Measurements from ENCODE around the gene TEC.
"Not testable (repeated sequence)": the region's sequence is repeated elsewhere in the genome, so short reads cannot be mapped to it uniquely, and the experiment has no call there.

The TEC gene

GRCh38 chr4:48197643-48198237 lies 71.9 kb downstream of the TEC start:
- no peak for DNase-seq (ENCODE audit: extremely low read depth in 1 of 2, low read depth in 1 of 2)

DNA sequence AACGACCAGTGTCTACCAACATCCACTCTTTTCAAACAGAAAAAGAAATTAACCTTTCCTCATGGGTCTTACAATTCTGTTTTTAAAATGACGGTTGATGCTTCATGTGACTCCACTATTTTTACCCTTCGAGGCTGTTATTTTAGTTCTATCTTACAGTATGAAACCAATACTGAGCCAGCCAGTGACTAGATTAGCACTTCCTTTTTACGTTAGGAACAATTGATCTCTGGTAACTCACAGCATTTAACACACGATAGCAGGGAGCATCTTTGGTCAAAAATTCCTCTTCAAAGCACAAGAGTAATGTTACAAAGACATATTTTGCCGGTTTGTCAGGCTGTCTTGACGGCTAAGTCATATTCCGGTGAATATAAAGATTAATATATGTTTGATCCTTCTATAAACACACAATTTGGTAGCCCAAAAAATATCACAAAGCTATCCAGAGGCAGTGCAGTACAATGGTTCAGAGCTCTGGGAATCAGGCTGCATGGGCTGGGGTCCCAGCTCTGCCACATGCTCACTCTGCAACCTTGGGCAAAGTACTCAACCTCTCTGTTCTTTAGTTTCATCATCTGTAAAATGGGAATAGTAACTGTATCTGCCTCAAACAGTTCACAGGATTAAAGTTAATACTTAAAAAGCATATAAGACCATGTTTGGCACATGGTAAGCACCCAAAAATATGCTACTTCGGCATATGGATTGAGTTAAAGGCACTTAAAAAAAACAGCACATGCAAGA lies 72.7 kb downstream of the TEC start:
- DNase-seq (ENCODE audit: extremely low read depth in 1 of 2, low read depth in 1 of 2) = no peak

- DNase-seq (ENCODE audit: extremely low read depth in 1 of 2, low read depth in 1 of 2) = no peak
Observed at GRCh38 chr4:48195853-48196252, 73.8 kb downstream of the TEC start.

- DNase-seq (ENCODE audit: extremely low read depth in 1 of 2, low read depth in 1 of 2) = no peak
Observed at GRCh38 chr4:48195374-48195773, 74.3 kb downstream of the TEC start.

- no peak for DNase-seq (ENCODE audit: extremely low read depth in 1 of 2, low read depth in 1 of 2)
Observed at GRCh38 chr4:48194971-48195370, 74.7 kb downstream of the TEC start.

- no peak for DNase-seq (ENCODE audit: extremely low read depth in 1 of 2, low read depth in 1 of 2)
Observed at GRCh38 chr4:48193921-48194468, 75.6 kb downstream of the TEC start.

DNA sequence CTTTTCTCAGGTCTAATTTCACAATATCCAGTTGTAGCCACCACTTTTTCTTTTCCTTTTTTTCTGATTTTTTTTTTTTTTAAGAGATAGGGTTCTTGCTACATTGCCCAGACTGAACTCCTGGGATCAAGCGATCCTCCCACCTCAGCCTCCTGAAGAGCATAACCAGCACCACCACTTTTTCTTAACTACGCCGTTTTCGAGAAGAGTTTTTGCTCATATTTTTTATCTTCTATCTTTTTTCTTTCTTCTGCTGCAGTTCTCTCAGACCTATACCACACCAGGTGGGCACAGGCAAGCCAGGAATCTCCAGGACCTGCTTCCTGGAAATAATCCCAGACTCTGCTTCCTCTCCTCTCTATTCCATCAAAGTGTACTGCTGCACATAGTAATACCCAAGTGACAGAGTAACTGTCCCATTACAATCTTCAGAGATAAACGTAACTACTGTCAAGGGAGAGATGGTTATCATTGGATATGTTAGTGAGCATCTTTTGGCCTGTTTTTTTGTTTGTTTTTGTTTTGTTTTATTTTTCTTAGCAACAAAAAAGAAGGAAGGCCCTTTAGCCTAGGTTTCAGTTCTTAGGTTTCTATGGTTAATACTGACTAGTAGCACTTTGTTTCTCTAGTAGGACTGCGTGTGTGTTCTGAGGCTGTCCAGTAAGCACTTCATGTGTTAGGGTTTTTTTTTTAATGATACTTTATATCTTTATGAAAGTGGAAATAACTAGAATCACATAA lies 76.4 kb downstream of the TEC start:
- no peak for DNase-seq (ENCODE audit: extremely low read depth in 1 of 2, low read depth in 1 of 2)

DNA sequence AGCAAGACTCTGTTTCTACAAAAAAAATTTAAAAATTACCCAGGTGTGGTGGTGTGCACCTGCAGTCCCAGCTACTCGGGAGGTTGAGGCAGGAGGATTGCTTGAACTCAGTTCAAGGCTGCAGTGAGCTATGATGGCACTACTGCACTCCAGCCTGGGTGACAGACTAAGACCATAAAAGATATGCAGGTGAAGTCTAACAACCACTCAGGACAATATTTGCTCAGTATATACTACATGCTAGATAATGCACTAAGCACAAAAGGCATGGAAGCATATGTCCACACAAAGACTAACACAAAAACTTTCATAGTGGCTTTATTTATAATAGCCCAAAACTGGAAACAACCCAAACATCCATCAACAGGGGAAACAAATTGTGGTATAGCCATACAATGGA lies 77.9 kb downstream of the TEC start:
- DNase-seq (ENCODE audit: extremely low read depth in 1 of 2, low read depth in 1 of 2) = no peak

- DNase-seq (ENCODE audit: extremely low read depth in 1 of 2, low read depth in 1 of 2) = no peak
Observed at GRCh38 chr4:48190839-48191238, 78.8 kb downstream of the TEC start.

- no peak for DNase-seq (ENCODE audit: extremely low read depth in 1 of 2, low read depth in 1 of 2)
Observed at GRCh38 chr4:48189731-48190130, 79.9 kb downstream of the TEC start.

GRCh38 chr4:48188390-48188789 lies 81.2 kb downstream of the TEC start:
- DNase-seq (ENCODE audit: extremely low read depth in 1 of 2, low read depth in 1 of 2) = no peak

DNA sequence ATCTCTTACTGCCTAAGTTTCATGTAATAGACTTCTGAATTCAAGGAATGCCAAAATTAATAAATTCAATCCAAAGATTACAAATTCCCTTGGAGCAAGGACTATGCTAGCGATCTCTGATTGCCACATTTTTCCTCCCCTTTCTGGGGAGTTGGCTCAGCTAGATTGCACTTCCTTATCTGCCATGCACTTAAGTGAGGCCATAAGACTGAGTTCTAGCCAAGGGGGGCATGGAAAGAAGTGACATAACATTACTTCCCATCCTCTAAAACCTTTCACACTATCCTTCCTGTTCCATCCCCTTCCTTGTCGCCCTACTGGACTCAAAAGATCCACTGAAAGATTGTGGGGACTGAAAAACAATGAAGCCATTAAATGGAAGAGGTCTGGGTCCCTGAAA lies 81.8 kb downstream of the TEC start:
- DNase-seq (ENCODE audit: extremely low read depth in 1 of 2, low read depth in 1 of 2) = no peak

DNA sequence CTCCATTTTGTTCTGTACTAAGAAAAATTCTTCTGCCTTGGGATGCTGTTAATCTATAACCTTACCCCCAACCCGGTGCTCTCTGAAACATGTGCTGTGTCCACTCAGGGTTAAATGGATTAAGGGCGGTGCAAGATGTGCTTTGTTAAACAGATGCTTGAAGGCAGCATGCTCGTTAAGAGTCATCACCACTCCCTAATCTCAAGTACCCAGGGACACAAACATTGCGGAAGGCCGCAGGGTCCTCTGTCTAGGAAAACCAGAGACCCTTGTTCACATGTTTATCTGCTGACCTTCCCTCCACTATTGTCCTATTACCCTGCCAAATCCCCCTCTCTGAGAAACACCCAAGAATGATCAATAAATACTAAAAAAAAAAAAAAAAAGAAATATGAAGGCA lies 82.6 kb downstream of the TEC start:
- DNase-seq (ENCODE audit: extremely low read depth in 1 of 2, low read depth in 1 of 2) = not testable (repeated sequence)

- not testable (repeated sequence) for DNase-seq (ENCODE audit: extremely low read depth in 1 of 2, low read depth in 1 of 2)
Observed at GRCh38 chr4:48186394-48186793, 83.2 kb downstream of the TEC start.

DNA sequence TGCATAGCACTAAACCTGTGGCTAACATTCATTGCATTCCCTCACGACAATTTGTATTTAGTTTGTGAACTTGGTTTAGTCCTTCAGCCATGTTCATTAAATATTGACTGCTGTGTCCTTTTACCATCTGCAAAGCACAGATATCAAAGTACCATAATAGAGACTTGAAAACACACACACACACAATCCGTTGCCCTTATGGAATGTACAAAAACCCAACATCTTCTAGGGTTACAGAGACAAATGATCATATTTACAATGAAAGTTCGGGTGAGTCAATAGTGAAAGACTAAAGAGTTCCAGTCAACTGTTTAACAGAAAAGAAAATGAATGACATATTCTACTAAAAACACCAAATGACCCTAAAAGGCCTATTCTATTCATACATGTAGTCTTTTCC lies 84.8 kb downstream of the TEC start:
- no peak for DNase-seq (ENCODE audit: extremely low read depth in 1 of 2, low read depth in 1 of 2)

DNA sequence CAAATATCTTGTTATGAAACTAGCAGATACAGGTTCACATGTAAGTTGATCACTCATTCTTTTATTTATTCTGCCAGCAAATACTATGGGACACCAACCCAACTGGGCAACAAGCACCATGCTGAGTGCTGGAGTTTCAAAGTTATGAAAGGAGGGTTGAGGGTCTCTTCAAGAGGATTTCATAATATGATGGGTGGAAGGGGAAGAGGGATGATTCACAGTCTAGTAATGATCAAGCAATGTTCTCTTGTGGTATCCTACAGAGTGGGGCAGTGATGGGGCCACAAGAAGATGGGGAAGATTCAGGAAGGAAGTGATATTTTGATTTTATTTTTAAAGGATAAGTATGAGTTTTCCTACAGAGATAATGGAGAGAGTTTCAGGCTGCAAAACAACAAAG lies 89.4 kb downstream of the TEC start:
- DNase-seq (ENCODE audit: extremely low read depth in 1 of 2, low read depth in 1 of 2) = no peak

GRCh38 chr4:48178931-48179330 lies 90.7 kb downstream of the TEC start:
- no peak for DNase-seq (ENCODE audit: extremely low read depth in 1 of 2, low read depth in 1 of 2)

DNA sequence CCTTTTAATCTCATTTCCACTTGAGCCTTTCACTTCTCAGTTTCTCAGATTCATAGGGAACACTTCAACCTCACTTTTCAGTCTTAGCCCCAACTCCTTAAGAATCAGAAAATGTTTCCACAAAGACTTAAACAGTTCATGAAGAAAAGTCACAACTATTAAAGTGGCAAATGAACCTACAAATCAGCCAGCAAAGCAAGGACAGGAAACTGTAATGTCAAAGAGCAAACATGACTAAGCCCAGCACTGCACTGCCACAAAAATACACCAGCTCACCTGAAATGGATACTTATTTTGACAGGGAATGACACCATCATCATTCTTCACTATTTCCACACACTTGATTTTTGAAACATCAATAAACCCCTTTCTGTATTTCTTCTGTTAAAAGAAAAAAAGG lies 93.8 kb downstream of the TEC start:
- DNase-seq (ENCODE audit: extremely low read depth in 1 of 2, low read depth in 1 of 2) = no peak

- DNase-seq (ENCODE audit: extremely low read depth in 1 of 2, low read depth in 1 of 2) = no peak
Observed at GRCh38 chr4:48175328-48175727, 94.3 kb downstream of the TEC start.

DNA sequence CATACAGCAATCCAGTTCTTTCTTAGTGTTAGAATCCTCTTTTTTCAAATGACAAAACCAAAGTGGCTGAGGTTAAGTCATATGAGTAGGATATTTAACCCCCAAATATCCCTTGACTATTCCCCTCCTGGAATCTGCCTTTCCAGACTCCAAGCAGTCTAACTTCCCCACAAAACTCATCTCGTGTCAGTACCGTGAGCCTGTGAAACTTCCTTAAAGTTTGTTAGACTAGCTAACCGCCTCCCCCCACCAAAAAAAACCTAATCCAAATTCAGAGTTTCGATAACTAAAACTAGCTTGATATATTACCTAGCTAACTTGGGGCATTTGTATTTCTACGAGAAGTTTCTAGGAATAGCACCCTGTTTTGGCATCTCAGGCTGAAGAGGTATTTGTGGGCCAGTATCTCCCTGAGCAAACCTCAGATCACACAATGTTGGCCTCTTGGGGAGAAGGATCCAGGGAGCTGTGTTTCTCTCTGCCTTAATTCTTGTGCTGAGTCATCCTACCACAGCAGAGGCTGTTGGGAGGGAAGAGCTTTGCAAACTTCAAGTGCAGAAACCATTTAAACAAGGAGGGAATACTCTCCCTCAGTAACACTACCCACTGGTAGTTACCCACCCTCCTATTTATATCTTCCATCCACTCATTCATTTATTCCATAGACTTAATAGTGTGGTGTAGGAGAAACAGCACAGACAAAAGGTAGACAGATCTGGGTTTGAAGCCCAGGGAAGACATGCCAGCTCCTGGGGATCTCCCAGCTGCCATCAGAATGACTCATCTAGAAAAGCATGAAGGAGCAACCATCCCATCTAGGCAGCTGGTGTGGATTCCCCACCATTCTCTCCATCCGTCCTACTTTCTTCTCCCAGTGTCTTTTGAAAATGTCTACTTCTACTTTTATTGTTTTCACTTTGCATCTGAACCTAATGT lies 96.3 kb downstream of the TEC start:
- no peak for DNase-seq (ENCODE audit: extremely low read depth in 1 of 2, low read depth in 1 of 2)

GRCh38 chr4:48172651-48173050 lies 97.0 kb downstream of the TEC start:
- no peak for DNase-seq (ENCODE audit: extremely low read depth in 1 of 2, low read depth in 1 of 2)
